Measurements from ENCODE around the gene ARHGEF12. TPM values are rescaled to one million over a fixed set of nuclear protein-coding genes. Genes with fewer than 3 reads are reported as not detected.

The ARHGEF12 gene
- total RNA-seq, 1 experiment from 2014 or later: 132 TPM

DNA sequence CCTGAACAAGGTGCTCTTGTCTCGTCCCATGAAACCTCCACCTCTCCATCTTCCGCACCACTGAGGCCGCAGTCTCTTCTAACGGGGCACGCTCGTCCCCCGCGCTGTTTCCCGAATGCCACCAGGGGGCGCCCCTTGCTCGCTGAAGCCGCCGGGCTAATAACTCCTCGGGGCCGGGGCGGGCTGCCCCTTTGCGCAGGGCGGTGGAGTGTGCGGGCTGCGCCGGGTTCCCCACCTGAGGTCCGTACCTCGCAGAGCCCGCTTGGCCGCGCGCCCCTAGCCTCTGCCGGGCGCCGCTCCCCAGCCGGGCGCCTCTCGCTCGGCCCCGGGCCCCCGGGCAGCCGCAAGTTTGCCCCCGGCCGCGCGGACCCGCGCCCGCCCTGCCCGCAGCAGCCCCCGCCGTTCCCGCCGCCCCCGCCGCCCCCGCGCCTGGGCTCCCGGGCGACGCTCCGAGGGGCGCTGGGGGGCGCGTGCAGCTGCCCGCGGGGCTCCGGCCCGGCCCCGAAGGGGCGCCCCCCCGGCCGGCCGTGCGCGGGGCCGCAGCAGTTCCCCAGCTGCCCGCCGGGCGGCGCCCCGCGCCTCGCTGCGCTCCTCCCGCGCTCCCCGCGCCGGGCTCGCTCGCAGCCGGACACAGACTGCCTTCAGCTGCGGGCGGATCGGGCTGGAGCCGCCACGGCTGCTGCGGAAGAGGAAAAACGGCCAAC is 175.1 kb downstream of the ARHGEF12 start, which contains the start of gene GRIK4:
Gene GRIK4 (plus strand): TSS at position 633 of the 704 bp plus-strand sequence. CDS start 148,571 bp downstream, outside the sequence.
- DNase-seq (ENCODE audit: low spot score): peak; percentile 90
- ChIA-PET CTCF (interaction anchor here (0.6 to 2.3 kb wide), 7 partner anchors 174 to 740 kb away, joined by 3 to 20 read pairs (median 4); partner anchors contain the start of gene ARHGEF12), POLR2A (ENCODE audit: low non-redundant PET) (no interaction called here)
- Histone ChIP-seq H3K9me3 (ENCODE audit: low read depth, low read length, poor library complexity, severe bottlenecking) (no peaks in the 10 kb centered on the region), H3K27me3 (replicated peaks; ENCODE audit: insufficient read depth, low read depth, low read length, poor library complexity) (peaks cover 41% of the 10 kb centered on the region), H3K27ac (ENCODE audit: low read depth, low read length, poor library complexity, severe bottlenecking) (no peak within 1 kb of the TSS), H3K36me3 (ENCODE audit: insufficient read depth, low read length, poor library complexity, severe bottlenecking) (no peaks in the 10 kb centered on the region), H3K4me1 (ENCODE audit: insufficient read depth, low read length, poor library complexity, severe bottlenecking) (no peaks in the 10 kb centered on the region), H3K4me3 (ENCODE audit: low read depth, low read length, poor library complexity, severe bottlenecking) (peak within 1 kb of the TSS; percentile 41)
- BruUV-seq (replicated peaks): no TSS peak
- intact Hi-C loops (cut with micrococcal nuclease; ENCODE audit: unreplicated experiment): loop anchor here (1.0 to 2.0 kb wide), 5 partner anchors 174 to 684 kb away; no protein-coding TSS in a partner anchor
- TF ChIP-seq CTCF (conservative IDR thresholded peaks at IDR 0.05; ENCODE audit: low read depth, low read length): peak; percentile 97
- no peak for TF ChIP-seq EZH2 (IDR thresholded peaks at IDR 0.05; ENCODE audit: borderline replicate concordance, low read depth, low read length, poor library complexity, severe bottlenecking)

- intact Hi-C loops (cut with micrococcal nuclease; ENCODE audit: unreplicated experiment): loop anchor here (1.0 to 2.0 kb wide), 5 partner anchors 173 to 683 kb away; no protein-coding TSS in a partner anchor
- ChIA-PET POLR2A (ENCODE audit: low non-redundant PET) (no interaction called here), CTCF (interaction anchor here (0.6 to 2.3 kb wide), 7 partner anchors 173 to 683 kb away, joined by 3 to 20 read pairs (median 5); partner anchors contain the start of gene ARHGEF12)
- Histone ChIP-seq H3K27me3 (replicated peaks; ENCODE audit: insufficient read depth, low read depth, low read length, poor library complexity) (peaks cover 33% of the 10 kb centered on the region), H3K4me1 (ENCODE audit: insufficient read depth, low read length, poor library complexity, severe bottlenecking) (no peaks in the 10 kb centered on the region), H3K36me3 (ENCODE audit: insufficient read depth, low read length, poor library complexity, severe bottlenecking) (no peaks in the 10 kb centered on the region), H3K27ac (ENCODE audit: low read depth, low read length, poor library complexity, severe bottlenecking) (no peak overlapping the region), H3K4me3 (ENCODE audit: low read depth, low read length, poor library complexity, severe bottlenecking) (peak overlapping the region; percentile 41), H3K9me3 (ENCODE audit: low read depth, low read length, poor library complexity, severe bottlenecking) (no peaks in the 10 kb centered on the region)
- TF ChIP-seq EZH2 (IDR thresholded peaks at IDR 0.05; ENCODE audit: borderline replicate concordance, low read depth, low read length, poor library complexity, severe bottlenecking) (no peak), CTCF (conservative IDR thresholded peaks at IDR 0.05; ENCODE audit: low read depth, low read length) (no peak)
- no TSS peak for BruUV-seq (replicated peaks)
- no peak for DNase-seq (ENCODE audit: low spot score)
Measured at GRCh38 chr11:120511820-120512738, 175.9 kb downstream of the ARHGEF12 start.

DNA sequence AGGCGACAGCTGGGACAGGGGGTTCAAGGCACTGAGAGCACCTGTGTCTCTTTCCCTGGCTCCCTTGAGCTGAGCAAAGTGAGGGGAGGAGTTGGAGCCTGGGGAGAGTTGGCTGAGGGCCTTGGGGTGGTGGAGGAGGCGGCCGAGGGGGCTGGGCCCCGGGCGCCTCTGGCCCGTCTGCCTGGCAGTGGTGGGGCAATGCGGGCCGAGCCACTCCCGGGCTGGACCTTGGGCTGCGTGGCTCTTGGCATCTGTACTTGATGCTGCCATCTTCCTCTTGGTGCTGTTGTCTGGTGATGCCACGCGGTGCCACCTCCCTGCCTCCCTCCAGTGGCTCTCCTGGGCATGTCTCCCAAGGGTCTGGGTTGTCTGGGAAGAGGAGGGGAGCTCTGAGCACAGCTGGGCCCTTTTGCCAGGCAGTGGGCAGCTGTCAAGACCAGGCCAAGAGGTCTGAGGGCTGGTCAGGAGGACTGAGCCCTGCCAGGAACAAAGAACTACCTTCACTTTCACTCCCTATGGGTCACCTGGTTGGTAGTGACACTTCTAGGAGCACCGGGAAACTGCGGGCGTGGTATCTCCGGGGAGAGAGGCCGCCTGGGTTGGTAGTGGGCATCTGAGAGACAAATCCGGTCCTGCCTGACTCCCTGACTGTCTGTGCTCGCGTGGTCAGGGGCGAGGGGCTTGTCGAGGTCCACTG is 176.7 kb downstream of the ARHGEF12 start:
- Histone ChIP-seq H3K4me1 (ENCODE audit: insufficient read depth, low read length, poor library complexity, severe bottlenecking) (no peaks in the 10 kb centered on the region), H3K4me3 (ENCODE audit: low read depth, low read length, poor library complexity, severe bottlenecking) (no peak overlapping the region), H3K27ac (ENCODE audit: low read depth, low read length, poor library complexity, severe bottlenecking) (no peak overlapping the region), H3K36me3 (ENCODE audit: insufficient read depth, low read length, poor library complexity, severe bottlenecking) (no peaks in the 10 kb centered on the region), H3K27me3 (replicated peaks; ENCODE audit: insufficient read depth, low read depth, low read length, poor library complexity) (peaks cover 32% of the 10 kb centered on the region), H3K9me3 (ENCODE audit: low read depth, low read length, poor library complexity, severe bottlenecking) (no peaks in the 10 kb centered on the region)
- TF ChIP-seq CTCF (conservative IDR thresholded peaks at IDR 0.05; ENCODE audit: low read depth, low read length): peak; percentile 30; the same call in 1 of the 2 replicates
- no peak for TF ChIP-seq EZH2 (IDR thresholded peaks at IDR 0.05; ENCODE audit: borderline replicate concordance, low read depth, low read length, poor library complexity, severe bottlenecking)
- POLR2A ChIA-PET (ENCODE audit: low non-redundant PET): no interaction called here
- no TSS peak for BruUV-seq (replicated peaks)
- intact Hi-C loops (cut with micrococcal nuclease; ENCODE audit: unreplicated experiment): no loop called here
- DNase-seq (ENCODE audit: low spot score): peak; percentile 29
- CTCF ChIA-PET: interaction anchor here (0.6 to 0.9 kb wide), 2 partner anchors 173 to 440 kb away, joined by 5 to 8 read pairs; no protein-coding TSS in a partner anchor
